ENCODE data around the gene EPHA3. TPM values are rescaled to one million over a fixed set of nuclear protein-coding genes. Genes with fewer than 3 reads are reported as not detected.

The EPHA3 gene
- total and polyA plus RNA-seq, 4 donors = 0.18 to 11.7 (median 1.5) TPM

- 58 to 77% methylated on average over 2 of the region's 2 CpGs for WGBS, 2 donors
- ATAC-seq (ENCODE audit: insufficient read depth, low FRiP score) = no peak
- no peak for TF ChIP-seq CTCF (IDR thresholded peaks at IDR 0.05; ENCODE audit: control extremely low read depth, extremely low read depth)
- no peak for DNase-seq
- Histone ChIP-seq H3K4me3 (no peak overlapping the region), H3K4me1 (ENCODE audit: control insufficient read depth in 5 of 5, insufficient read depth in 5 of 5, low read length in 5 of 5) (no peaks in the 10 kb centered on the region), H3K9ac (ENCODE audit: insufficient read depth in 1 of 2, low read length in 2 of 2) (no peak overlapping the region), H3K9me3 (ENCODE audit: control insufficient read depth in 4 of 4, insufficient read depth in 3 of 4, low read length in 3 of 4) (no peaks in the 10 kb centered on the region), H3K36me3 (ENCODE audit: control insufficient read depth in 4 of 4, insufficient read depth in 4 of 4, low read length in 4 of 4) (no peaks in the 10 kb centered on the region), H3K27me3 (ENCODE audit: control insufficient read depth in 3 of 3, insufficient read depth in 3 of 3, low read length in 2 of 3) (no peaks in the 10 kb centered on the region), H3K27ac (ENCODE audit: low read depth in 1 of 2, low read length in 1 of 2) (no peak overlapping the region)
These were observed 199.1 kb downstream of the EPHA3 start for GRCh38 chr3:89306540-89306939.

GRCh38 chr3:89311581-89311980 is 204.2 kb downstream of the EPHA3 start:
- 57 to 76% methylated on average over 2 of the region's 2 CpGs for WGBS, 2 donors
- no peaks in the 10 kb centered on the region for H3K36me3 ChIP-seq (ENCODE audit: control insufficient read depth in 4 of 4, insufficient read depth in 4 of 4, low read length in 4 of 4)
- H3K27ac ChIP-seq (ENCODE audit: low read depth in 1 of 2, low read length in 1 of 2) = no peak overlapping the region
- no peak overlapping the region for H3K9ac ChIP-seq (ENCODE audit: insufficient read depth in 1 of 2, low read length in 2 of 2)
- H3K4me1 ChIP-seq (ENCODE audit: control insufficient read depth in 5 of 5, insufficient read depth in 5 of 5, low read length in 5 of 5) = no peaks in the 10 kb centered on the region
- no peak for TF ChIP-seq CTCF (IDR thresholded peaks at IDR 0.05; ENCODE audit: control extremely low read depth, extremely low read depth)
- ATAC-seq (ENCODE audit: insufficient read depth, low FRiP score) (no peak), DNase-seq (peak in 2 of 3 donors; percentile 58 to 62)
- H3K27me3 ChIP-seq (ENCODE audit: control insufficient read depth in 3 of 3, insufficient read depth in 3 of 3, low read length in 2 of 3) = no peaks in the 10 kb centered on the region
- no peak overlapping the region for H3K4me3 ChIP-seq
- H3K9me3 ChIP-seq (ENCODE audit: control insufficient read depth in 4 of 4, insufficient read depth in 3 of 4, low read length in 3 of 4) = no peaks in the 10 kb centered on the region

GRCh38 chr3:89312141-89312540 is 204.7 kb downstream of the EPHA3 start:
- ATAC-seq (ENCODE audit: insufficient read depth, low FRiP score) = no peak
- H3K4me3 ChIP-seq = no peak overlapping the region
- WGBS, 2 donors = 82 to 83% methylated on average over 4 of the region's 4 CpGs

More at GRCh38 chr3:89312141-89312540, 204.7 kb downstream of the EPHA3 start:
- H3K36me3 ChIP-seq (ENCODE audit: control insufficient read depth in 4 of 4, insufficient read depth in 4 of 4, low read length in 4 of 4) = no peaks in the 10 kb centered on the region
- peaks cover 0 to 3% (median 0%) of the 10 kb centered on the region in 5 donors for H3K4me1 ChIP-seq (ENCODE audit: control insufficient read depth in 5 of 5, insufficient read depth in 5 of 5, low read length in 5 of 5)
- H3K27me3 ChIP-seq (ENCODE audit: control insufficient read depth in 3 of 3, insufficient read depth in 3 of 3, low read length in 2 of 3) = no peaks in the 10 kb centered on the region
- no peak overlapping the region for H3K9ac ChIP-seq (ENCODE audit: insufficient read depth in 1 of 2, low read length in 2 of 2)
- no peaks in the 10 kb centered on the region for H3K9me3 ChIP-seq (ENCODE audit: control insufficient read depth in 4 of 4, insufficient read depth in 3 of 4, low read length in 3 of 4)
- no peak for TF ChIP-seq CTCF (IDR thresholded peaks at IDR 0.05; ENCODE audit: control extremely low read depth, extremely low read depth)
- H3K27ac ChIP-seq (ENCODE audit: low read depth in 1 of 2, low read length in 1 of 2) = no peak overlapping the region
- DNase-seq = no peak

Data from lung (tissue), 12 donors.